Activated CD8-positive, alpha-beta T cell treated with anti-CD3 and anti-CD28 coated beads for 36 hours (primary cell): ENCODE measurements around the gene PHPT1. TPM values are rescaled to one million over a fixed set of nuclear protein-coding genes. Genes with fewer than 3 reads are reported as not detected.
"Not testable (repeated sequence)": the region's sequence is repeated elsewhere in the genome, so short reads cannot be mapped to it uniquely, and the experiment has no call there.

Experiments
- ATAC-seq: fragments of 200-7000 bp; cut with Tn5 transposase; one replicate; pipeline ENCODE4 v1.10.0; 2021; ENCODE audit warnings: mild to moderate bottlenecking, moderate library complexity
- CTCF ChIA-PET: fragments of 350-600 bp; sonication (Branson Sonifier 250); formaldehyde crosslinking; loops from one replicate; lab custom pipeline; 2021; ENCODE audit warnings: antibody characterized with exemption; lab: Charles Lee
- POLR2A ChIA-PET: fragments of 350-600 bp; sonication (Branson Sonifier 250); formaldehyde crosslinking; loops from one replicate; lab custom pipeline; 2021; ENCODE audit warnings: antibody characterized with exemption; lab: Charles Lee
- DNase-seq: peaks from one replicate; pipeline ENCODE4 v3.0.0-alpha.2; 2020
- H3K27ac Mint-ChIP-seq: one replicate; pipeline ENCODE4 v1.8.0; 2021; ENCODE audit warnings: mild to moderate bottlenecking, mixed read lengths
- H3K27me3 Mint-ChIP-seq: one replicate; pipeline ENCODE4 v1.8.0; 2021; ENCODE audit warnings: mixed read lengths
- H3K36me3 Mint-ChIP-seq: one replicate; pipeline ENCODE4 v1.8.0; 2021; ENCODE audit warnings: low read depth, mixed read lengths
- H3K4me1 Mint-ChIP-seq: one replicate; pipeline ENCODE4 v1.8.0; 2021; ENCODE audit warnings: low read depth, mixed read lengths
- H3K4me3 Mint-ChIP-seq: one replicate; pipeline ENCODE4 v1.8.0; 2021; ENCODE audit warnings: mild to moderate bottlenecking, moderate library complexity, mixed read lengths
- H3K9me3 Mint-ChIP-seq: one replicate; pipeline ENCODE4 v1.8.0; 2021; ENCODE audit warnings: mixed read lengths
- intact Hi-C: fragments of 100-400 bp; cut with micrococcal nuclease; formaldehyde crosslinking; loops from one replicate; pipeline ENCODE4 v1.10.0; 2022
- total RNA-seq, 2 experiments: library from RNA; stranded (reverse); gene quantifications; one replicate each; pipeline ENCODE4 v1.2.3, GENCODE V29; 2021
- TF ChIP-seq, protein P1 (sequence below): fragments of 200-600 bp; IDR thresholded peaks from one replicate; pipeline ENCODE4 v1.8.0; 2022; ENCODE audit warnings: antibody characterized with exemption, mild to moderate bottlenecking

Gene PHPT1
- total RNA-seq, 2 experiments from 2014 or later: 123 to 124 TPM

DNA sequence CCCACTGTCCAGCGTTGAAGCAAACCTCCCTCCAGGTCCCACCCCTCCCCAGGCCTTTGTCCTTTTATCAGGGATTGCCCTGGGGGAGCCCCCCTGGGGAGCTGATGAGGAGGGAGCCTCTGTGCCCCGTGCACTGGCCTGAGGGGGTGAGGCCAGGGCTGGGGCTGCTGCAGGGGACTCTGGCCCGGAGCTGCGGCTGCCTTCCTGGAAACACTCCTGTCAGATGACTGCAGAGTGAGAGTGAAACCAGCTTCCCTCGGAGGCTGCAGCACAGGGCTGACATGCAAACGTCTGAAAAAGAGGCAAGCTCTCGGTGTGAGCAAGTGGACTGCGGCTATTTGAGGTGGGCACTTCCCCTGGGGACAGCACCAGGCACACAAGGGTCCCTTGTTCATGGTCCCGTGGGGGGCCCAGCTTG is 32.5 kb downstream of the PHPT1 start:
- TF ChIP-seq, protein P1, sequence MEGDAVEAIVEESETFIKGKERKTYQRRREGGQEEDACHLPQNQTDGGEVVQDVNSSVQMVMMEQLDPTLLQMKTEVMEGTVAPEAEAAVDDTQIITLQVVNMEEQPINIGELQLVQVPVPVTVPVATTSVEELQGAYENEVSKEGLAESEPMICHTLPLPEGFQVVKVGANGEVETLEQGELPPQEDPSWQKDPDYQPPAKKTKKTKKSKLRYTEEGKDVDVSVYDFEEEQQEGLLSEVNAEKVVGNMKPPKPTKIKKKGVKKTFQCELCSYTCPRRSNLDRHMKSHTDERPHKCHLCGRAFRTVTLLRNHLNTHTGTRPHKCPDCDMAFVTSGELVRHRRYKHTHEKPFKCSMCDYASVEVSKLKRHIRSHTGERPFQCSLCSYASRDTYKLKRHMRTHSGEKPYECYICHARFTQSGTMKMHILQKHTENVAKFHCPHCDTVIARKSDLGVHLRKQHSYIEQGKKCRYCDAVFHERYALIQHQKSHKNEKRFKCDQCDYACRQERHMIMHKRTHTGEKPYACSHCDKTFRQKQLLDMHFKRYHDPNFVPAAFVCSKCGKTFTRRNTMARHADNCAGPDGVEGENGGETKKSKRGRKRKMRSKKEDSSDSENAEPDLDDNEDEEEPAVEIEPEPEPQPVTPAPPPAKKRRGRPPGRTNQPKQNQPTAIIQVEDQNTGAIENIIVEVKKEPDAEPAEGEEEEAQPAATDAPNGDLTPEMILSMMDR: no peak
- ChIA-PET CTCF (interaction anchor here (0.7 to 2.6 kb wide), 13 partner anchors 11 to 182 kb away, joined by 3 to 15 read pairs (median 3); partner anchors contain the start of gene AJM1), POLR2A (interaction anchor here (0.6 to 2.7 kb wide), 12 partner anchors 9 to 566 kb away, joined by 3 to 15 read pairs (median 6); partner anchors contain the start of genes EDF1 and RABL6)
- Mint-ChIP-seq H3K4me3 (peak overlapping the region; percentile 67), H3K4me1 (peaks cover 42% of the 10 kb centered on the region), H3K36me3 (peaks cover 8% of the 10 kb centered on the region), H3K27ac (peak overlapping the region; percentile 88), H3K9me3 (no peaks in the 10 kb centered on the region), H3K27me3 (no peaks in the 10 kb centered on the region)
- intact Hi-C loops: no loop called here
- ATAC-seq (peak; percentile 28), DNase-seq (peak; percentile 81)

DNA sequence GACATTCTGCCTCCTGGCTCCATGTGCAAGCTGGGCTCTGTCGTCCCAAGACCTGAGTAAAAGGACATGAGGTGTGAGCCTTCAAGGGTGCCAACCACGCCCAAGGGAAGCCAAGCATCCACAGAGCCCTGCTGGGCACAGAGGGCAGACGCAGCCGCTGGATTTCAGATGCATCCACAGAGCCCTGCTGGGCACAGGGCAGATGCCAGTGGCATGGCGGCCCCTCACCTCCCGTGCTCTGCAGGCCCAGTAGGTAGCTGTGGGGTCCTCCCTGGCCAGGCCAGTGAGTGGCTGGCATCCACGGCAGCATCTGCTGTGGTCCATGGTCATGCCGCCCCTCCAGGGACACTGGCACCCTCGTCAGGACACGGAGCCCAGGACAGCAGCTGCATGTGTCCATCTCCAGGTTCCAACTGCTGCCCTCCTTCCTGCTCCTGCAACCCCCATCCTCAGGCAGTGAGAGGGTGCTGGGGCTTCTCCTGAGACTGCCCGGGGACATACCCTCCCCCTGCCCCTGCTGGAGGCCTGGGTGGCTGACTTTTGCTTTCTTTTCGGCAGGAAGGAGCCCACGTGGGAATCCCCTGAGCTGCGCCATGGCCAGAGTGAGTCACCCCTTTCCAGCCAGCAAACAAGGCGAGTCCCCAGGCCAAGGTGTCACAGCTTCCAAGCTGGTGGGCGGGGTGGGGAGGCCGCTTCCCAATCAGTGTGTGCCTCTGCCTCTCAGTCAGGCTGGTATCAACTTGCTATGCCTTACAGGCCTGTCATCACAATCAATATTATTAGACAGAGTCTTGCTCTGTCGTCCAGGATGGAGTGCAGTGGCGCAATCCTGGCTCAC is 33.1 kb downstream of the PHPT1 start:
- Mint-ChIP-seq H3K4me1 (peaks cover 45% of the 10 kb centered on the region), H3K4me3 (peak overlapping the region; percentile 67), H3K27me3 (no peaks in the 10 kb centered on the region), H3K27ac (peak overlapping the region; percentile 88), H3K36me3 (peaks cover 12% of the 10 kb centered on the region), H3K9me3 (no peaks in the 10 kb centered on the region)
- ChIA-PET POLR2A (interaction anchor here (0.6 to 2.7 kb wide), 12 partner anchors 10 to 565 kb away, joined by 3 to 15 read pairs (median 6); partner anchors contain the start of genes EDF1 and RABL6), CTCF (interaction anchor here (0.7 to 2.6 kb wide), 13 partner anchors 11 to 181 kb away, joined by 3 to 15 read pairs (median 3); partner anchors contain the start of gene AJM1)
- ATAC-seq (peak; percentile 66), DNase-seq (peak; percentile 97)
- intact Hi-C loops: no loop called here
- TF ChIP-seq, protein P1: peak; percentile 24

DNA sequence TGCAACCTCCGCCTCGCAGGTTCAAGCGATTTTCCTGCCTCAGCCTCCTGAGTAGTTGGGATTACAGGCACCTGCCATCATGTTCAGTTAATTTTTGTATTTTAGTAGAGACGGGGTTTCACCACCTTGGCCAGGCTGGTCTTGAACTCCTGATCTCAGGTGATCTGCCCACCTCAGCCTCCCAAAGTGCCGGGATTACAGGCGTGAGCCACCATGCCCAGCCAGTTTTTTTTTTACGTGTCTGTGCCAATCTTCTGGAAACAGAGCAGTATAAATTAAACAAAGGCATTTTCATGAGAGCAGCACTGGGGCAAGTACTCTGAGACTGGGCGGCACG is 33.7 kb downstream of the PHPT1 start:
- H3K27me3 Mint-ChIP-seq, DNase-seq, intact Hi-C loops, ATAC-seq, H3K9me3 Mint-ChIP-seq: not testable (repeated sequence)
- H3K4me1 Mint-ChIP-seq: peaks cover 48% of the 10 kb centered on the region
- CTCF ChIA-PET: interaction anchor here (1.4 to 2.6 kb wide), 3 partner anchors 38 to 75 kb away, joined by 4 to 15 read pairs (median 9); partner anchors contain the start of genes AJM1 and RABL6
- H3K27ac Mint-ChIP-seq: peak overlapping the region; percentile 88
- peak overlapping the region; percentile 67 for H3K4me3 Mint-ChIP-seq
- peaks cover 14% of the 10 kb centered on the region for H3K36me3 Mint-ChIP-seq
- POLR2A ChIA-PET: interaction anchor here (1.2 to 2.7 kb wide), 5 partner anchors 15 to 111 kb away, joined by 3 to 15 read pairs (median 6); no protein-coding TSS in a partner anchor

DNA sequence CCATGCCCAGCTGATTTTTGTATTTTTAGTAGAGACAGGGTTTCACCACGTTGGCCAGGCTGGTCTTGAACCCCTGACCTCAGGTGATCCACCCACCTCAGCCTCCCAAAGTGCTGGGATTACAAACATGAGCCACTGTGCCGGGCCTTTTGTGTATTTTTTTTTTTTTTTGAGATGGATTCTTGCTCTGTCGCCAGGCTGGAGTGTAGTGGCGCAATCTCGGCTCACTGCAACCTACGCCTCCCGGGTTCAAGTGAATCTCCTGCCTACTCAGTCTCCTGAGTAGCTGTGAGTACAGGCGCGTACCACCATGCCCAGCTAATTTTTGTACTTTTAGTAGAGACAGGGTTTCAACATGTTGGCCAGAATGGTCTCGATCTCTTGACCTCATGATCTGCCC is 34.5 kb downstream of the PHPT1 start:
- Mint-ChIP-seq H3K27ac (peak overlapping the region; percentile 88), H3K36me3 (peaks cover 14% of the 10 kb centered on the region), H3K4me1 (peaks cover 55% of the 10 kb centered on the region)
- ChIA-PET CTCF (interaction anchor here (1.2 to 2.6 kb wide), 6 partner anchors 36 to 146 kb away, joined by 3 to 15 read pairs (median 6); partner anchors contain the start of genes AJM1 and RABL6), POLR2A (interaction anchor here (0.6 to 2.7 kb wide), 5 partner anchors 18 to 110 kb away, joined by 3 to 15 read pairs (median 4); partner anchors contain the start of gene PAXX)
- H3K4me3 Mint-ChIP-seq, ATAC-seq, intact Hi-C loops, DNase-seq, H3K9me3 Mint-ChIP-seq, H3K27me3 Mint-ChIP-seq: not testable (repeated sequence)

DNA sequence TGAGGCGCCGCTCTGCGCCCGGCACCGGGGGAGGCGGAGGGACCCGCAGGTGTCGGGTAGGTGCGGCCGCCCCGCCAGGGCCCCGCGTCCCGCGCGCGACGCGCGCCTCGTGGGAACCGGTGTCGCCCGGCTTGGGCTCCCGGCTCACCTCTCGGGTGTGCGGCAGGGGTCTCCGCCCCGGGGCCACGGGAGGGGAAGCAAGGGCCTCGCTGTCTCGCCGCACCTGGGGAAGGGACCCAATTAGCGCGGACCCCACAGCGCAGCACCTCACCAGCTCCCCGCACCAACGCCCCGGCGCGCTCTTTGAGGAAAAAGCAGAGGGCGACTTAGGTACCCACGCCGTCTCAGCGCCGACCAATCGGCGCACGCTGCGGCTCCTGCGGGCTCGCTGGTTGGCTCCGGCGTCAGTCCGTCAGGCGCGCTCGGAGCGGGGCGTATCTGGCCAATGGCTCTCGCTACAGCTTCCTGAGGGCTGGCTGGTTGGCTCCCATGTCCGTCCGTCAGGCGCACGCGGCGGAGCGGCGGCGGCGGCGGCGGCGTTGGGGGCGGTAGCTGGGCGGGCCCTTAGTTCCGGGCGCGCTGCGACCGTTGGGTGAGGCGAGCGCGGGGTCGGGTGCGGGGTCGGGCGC is 36.9 kb downstream of the PHPT1 start, which contains the start of gene TRAF2:
Gene TRAF2, plus strand, starts transcription at position 567 of the 629 bp plus-strand sequence. CDS start 12,225 bp downstream, outside the sequence.
- peaks cover 57% of the 10 kb centered on the region for H3K4me1 Mint-ChIP-seq
- intact Hi-C loops: no loop called here
- peaks cover 26% of the 10 kb centered on the region for H3K36me3 Mint-ChIP-seq
- H3K27me3 Mint-ChIP-seq: no peaks in the 10 kb centered on the region
- DNase-seq: peak; percentile 98
- ChIA-PET CTCF (interaction anchor here (0.6 to 1.3 kb wide), 4 partner anchors 43 to 143 kb away, joined by 3 to 6 read pairs (median 3); partner anchors contain the start of genes AJM1, C8G and FBXW5), POLR2A (interaction anchor here (0.5 to 6.6 kb wide), 9 partner anchors 11 to 148 kb away, joined by 3 to 49 read pairs (median 3); partner anchors contain the start of genes EDF1, PAXX and RABL6)
- TF ChIP-seq, protein P1: no peak
- H3K4me3 Mint-ChIP-seq: peak within 1 kb of the TSS; percentile 89
- ATAC-seq: peak; percentile 88
- peak within 1 kb of the TSS; percentile 84 for H3K27ac Mint-ChIP-seq
- H3K9me3 Mint-ChIP-seq: no peaks in the 10 kb centered on the region
